ENCODE measurements around the gene PTPRN2.

DNA sequence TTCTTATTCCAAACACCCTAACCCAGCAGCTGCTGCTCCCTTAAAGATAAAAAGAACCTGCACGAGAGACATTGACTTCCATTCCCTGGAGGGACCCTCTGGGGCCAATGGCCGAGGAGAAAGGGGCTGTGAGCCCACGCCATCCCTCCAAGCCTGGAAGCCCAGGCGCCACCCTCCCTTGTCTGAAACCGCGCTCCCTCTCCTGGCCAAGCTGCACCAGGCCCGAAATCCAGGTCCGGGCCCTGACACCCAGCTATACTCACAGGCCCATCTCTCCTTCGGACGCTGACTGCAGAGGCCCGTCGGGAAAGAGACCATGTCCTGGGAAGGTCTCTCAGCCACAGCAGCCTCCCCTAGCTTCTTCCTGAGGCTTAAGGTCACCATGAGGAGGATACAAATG lies 196.5 kb downstream of the PTPRN2 start:
- TF ChIP-seq, protein P1, sequence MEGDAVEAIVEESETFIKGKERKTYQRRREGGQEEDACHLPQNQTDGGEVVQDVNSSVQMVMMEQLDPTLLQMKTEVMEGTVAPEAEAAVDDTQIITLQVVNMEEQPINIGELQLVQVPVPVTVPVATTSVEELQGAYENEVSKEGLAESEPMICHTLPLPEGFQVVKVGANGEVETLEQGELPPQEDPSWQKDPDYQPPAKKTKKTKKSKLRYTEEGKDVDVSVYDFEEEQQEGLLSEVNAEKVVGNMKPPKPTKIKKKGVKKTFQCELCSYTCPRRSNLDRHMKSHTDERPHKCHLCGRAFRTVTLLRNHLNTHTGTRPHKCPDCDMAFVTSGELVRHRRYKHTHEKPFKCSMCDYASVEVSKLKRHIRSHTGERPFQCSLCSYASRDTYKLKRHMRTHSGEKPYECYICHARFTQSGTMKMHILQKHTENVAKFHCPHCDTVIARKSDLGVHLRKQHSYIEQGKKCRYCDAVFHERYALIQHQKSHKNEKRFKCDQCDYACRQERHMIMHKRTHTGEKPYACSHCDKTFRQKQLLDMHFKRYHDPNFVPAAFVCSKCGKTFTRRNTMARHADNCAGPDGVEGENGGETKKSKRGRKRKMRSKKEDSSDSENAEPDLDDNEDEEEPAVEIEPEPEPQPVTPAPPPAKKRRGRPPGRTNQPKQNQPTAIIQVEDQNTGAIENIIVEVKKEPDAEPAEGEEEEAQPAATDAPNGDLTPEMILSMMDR (conservative IDR thresholded peaks at IDR 0.05), result no peak
- TF ChIP-seq EZH2 (IDR thresholded peaks at IDR 0.05; ENCODE audit: low read depth), result no peak

Measured in PC-9 (cell line).